ENCODE results near the gene INPPL1. TPM values are rescaled to one million over a fixed set of nuclear protein-coding genes. Genes with fewer than 3 reads are reported as not detected.

INPPL1 gene
- total and polyA plus RNA-seq, 2 donors (not counting 1 experiment from before 2014, with no cell fraction given) = 205 to 208 TPM

DNA sequence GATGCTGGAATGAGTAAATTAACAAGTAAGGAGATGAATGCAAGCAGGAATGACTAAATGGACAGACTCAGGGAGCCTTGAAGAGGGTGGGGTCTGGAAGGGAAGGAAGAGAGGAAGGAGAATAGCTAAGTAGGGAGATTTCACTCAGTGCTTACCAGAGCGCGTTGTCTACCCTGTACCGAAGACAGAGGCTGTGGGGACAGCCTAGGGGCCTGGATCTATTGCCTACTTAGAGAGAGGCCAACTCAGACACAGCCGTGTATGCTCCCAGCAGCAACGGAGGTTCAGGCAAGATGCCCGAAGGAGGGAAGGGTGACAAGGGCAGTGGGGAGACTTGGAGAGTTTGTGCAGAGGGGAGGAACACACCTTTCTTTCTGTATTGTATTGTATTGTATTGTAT lies 7.9 kb upstream of the INPPL1 start, which contains the start of gene FOLR2:
FOLR2 (plus strand) TSS at position 157 of the 400 bp plus-strand sequence. CDS start 1,791 bp downstream, outside the sequence.
- ATAC-seq (ENCODE audit: low read depth) (no peak), DNase-seq (no peak)
- ChIA-PET POLR2A (no interaction called here), CTCF (interaction anchor here (1.0 kb wide), 1 partner anchor 18 kb away, joined by 3 read pairs; no protein-coding TSS in a partner anchor)
- Histone ChIP-seq H3K79me2 (ENCODE audit: control insufficient read depth, insufficient read depth, low read length) (no peaks in the 10 kb centered on the region), H4K20me1 (ENCODE audit: control insufficient read depth, insufficient read depth, low read length, poor library complexity, severe bottlenecking) (no peaks in the 10 kb centered on the region), H3K4me2 (replicated peaks; ENCODE audit: low read depth, low read length, poor library complexity, severe bottlenecking) (peak within 1 kb of the TSS; percentile 12), H3K27me3 (replicated peaks in 1 of 4; ENCODE audit: control extremely low read depth in 1 of 4, control insufficient read depth in 3 of 4, insufficient read depth in 4 of 4, low read length in 3 of 4) (peaks cover 0 to 3% (median 0%) of the 10 kb centered on the region in 4 experiments), H3K9me3 (ENCODE audit: control extremely low read depth in 1 of 3, control insufficient read depth in 2 of 3, insufficient read depth in 1 of 3, low read length in 2 of 3) (no peaks in the 10 kb centered on the region), H3K4me3 (ENCODE audit: control extremely low read depth in 1 of 5, extremely low read depth in 1 of 5, insufficient read depth in 1 of 5, low read depth in 2 of 5, low read length in 4 of 5) (no peak within 1 kb of the TSS), H3K4me1 (ENCODE audit: control insufficient read depth in 2 of 2, insufficient read depth in 2 of 2, low read length in 2 of 2) (peaks cover 20 to 35% of the 10 kb centered on the region in 2 donors), H3K9ac (ENCODE audit: low read length) (peak within 1 kb of the TSS; percentile 6), H2AFZ (ENCODE audit: insufficient read depth, low read depth, low read length, poor library complexity, severe bottlenecking) (no peak within 1 kb of the TSS), H3K36me3 (replicated peaks in 1 of 2; ENCODE audit: control extremely low read depth in 1 of 2, control insufficient read depth in 1 of 2, extremely low read depth in 1 of 2, insufficient read depth in 2 of 2, low read length in 1 of 2) (no peaks in the 10 kb centered on the region), H3K27ac (ENCODE audit: low read length in 2 of 2) (no peak within 1 kb of the TSS)
- WGBS (ENCODE audit: insufficient coverage) = 87% methylated on average over 6 of the region's 6 CpGs
- TF ChIP-seq, protein P1, sequence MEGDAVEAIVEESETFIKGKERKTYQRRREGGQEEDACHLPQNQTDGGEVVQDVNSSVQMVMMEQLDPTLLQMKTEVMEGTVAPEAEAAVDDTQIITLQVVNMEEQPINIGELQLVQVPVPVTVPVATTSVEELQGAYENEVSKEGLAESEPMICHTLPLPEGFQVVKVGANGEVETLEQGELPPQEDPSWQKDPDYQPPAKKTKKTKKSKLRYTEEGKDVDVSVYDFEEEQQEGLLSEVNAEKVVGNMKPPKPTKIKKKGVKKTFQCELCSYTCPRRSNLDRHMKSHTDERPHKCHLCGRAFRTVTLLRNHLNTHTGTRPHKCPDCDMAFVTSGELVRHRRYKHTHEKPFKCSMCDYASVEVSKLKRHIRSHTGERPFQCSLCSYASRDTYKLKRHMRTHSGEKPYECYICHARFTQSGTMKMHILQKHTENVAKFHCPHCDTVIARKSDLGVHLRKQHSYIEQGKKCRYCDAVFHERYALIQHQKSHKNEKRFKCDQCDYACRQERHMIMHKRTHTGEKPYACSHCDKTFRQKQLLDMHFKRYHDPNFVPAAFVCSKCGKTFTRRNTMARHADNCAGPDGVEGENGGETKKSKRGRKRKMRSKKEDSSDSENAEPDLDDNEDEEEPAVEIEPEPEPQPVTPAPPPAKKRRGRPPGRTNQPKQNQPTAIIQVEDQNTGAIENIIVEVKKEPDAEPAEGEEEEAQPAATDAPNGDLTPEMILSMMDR (IDR thresholded peaks at IDR 0.05) = no peak
- TF ChIP-seq EZH2 (IDR thresholded peaks at IDR 0.05; ENCODE audit: borderline replicate concordance, insufficient read depth, low read depth, low read length, poor library complexity, severe bottlenecking) = no peak
- peaks cover 4% of the 10 kb centered on the region for H3K27me3 Mint-ChIP-seq
- H3K27ac Mint-ChIP-seq = no peak within 1 kb of the TSS
- intact Hi-C loops (cut with micrococcal nuclease) = no loop called here
- peaks cover 34% of the 10 kb centered on the region for H3K4me1 Mint-ChIP-seq
- H3K9me3 Mint-ChIP-seq (ENCODE audit: insufficient read depth) = no peaks in the 10 kb centered on the region
- H3K4me3 Mint-ChIP-seq = no peak within 1 kb of the TSS

DNA sequence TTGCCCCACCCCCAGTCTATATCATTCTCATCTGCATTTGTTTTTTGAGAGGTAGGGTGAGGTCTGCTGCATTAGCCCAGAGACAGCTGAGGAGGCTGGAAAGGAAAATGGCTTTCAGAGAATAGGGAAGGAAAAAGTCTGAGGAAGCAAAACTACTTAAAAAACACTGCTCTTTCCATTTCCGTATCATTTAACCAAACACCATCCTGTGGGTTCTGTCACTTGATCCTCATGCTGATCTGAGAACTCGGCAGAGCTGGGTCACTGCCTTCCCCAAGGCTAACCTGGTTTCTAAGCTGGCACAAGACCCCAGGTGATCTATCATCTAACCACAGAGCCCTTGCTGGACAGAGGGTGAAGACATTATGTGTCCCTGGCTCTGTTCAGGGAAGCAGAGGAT lies 6.7 kb upstream of the INPPL1 start:
- no peak overlapping the region for H2AFZ ChIP-seq (ENCODE audit: insufficient read depth, low read depth, low read length, poor library complexity, severe bottlenecking)
- ChIA-PET POLR2A (no interaction called here), CTCF (no interaction called here)
- peaks cover 6% of the 10 kb centered on the region for H3K79me2 ChIP-seq (ENCODE audit: control insufficient read depth, insufficient read depth, low read length)
- Mint-ChIP-seq H3K4me1 (peaks cover 46% of the 10 kb centered on the region), H3K4me3 (no peak overlapping the region), H3K27ac (peak overlapping the region; percentile 72), H3K9me3 (ENCODE audit: insufficient read depth) (no peaks in the 10 kb centered on the region), H3K27me3 (peaks cover 4% of the 10 kb centered on the region)
- H3K27me3 ChIP-seq (replicated peaks in 1 of 4; ENCODE audit: control extremely low read depth in 1 of 4, control insufficient read depth in 3 of 4, insufficient read depth in 4 of 4, low read length in 3 of 4) = peaks cover 0 to 3% (median 0%) of the 10 kb centered on the region in 4 experiments
- no peak overlapping the region for H3K4me3 ChIP-seq (ENCODE audit: control extremely low read depth in 1 of 5, extremely low read depth in 1 of 5, insufficient read depth in 1 of 5, low read depth in 2 of 5, low read length in 4 of 5)
- ATAC-seq (ENCODE audit: low read depth) = no peak
- no peak for TF ChIP-seq EZH2 (IDR thresholded peaks at IDR 0.05; ENCODE audit: borderline replicate concordance, insufficient read depth, low read depth, low read length, poor library complexity, severe bottlenecking)
- TF ChIP-seq, protein P1 (IDR thresholded peaks at IDR 0.05) = no peak
- intact Hi-C loops (cut with micrococcal nuclease) = no loop called here
- no peaks in the 10 kb centered on the region for H3K9me3 ChIP-seq (ENCODE audit: control extremely low read depth in 1 of 3, control insufficient read depth in 2 of 3, insufficient read depth in 1 of 3, low read length in 2 of 3)
- peak overlapping the region; percentile 6 for H3K9ac ChIP-seq (ENCODE audit: low read length)
- H3K27ac ChIP-seq (ENCODE audit: low read length in 2 of 2) = no peak overlapping the region
- whole genome bisulfite sequencing (ENCODE audit: insufficient coverage) = 0% methylated on average over 1 of the region's 2 CpGs
- DNase-seq = no peak
- H3K4me1 ChIP-seq (ENCODE audit: control insufficient read depth in 2 of 2, insufficient read depth in 2 of 2, low read length in 2 of 2) = peaks cover 32 to 47% of the 10 kb centered on the region in 2 donors
- no peaks in the 10 kb centered on the region for H3K36me3 ChIP-seq (replicated peaks in 1 of 2; ENCODE audit: control extremely low read depth in 1 of 2, control insufficient read depth in 1 of 2, extremely low read depth in 1 of 2, insufficient read depth in 2 of 2, low read length in 1 of 2)
- H3K4me2 ChIP-seq (replicated peaks; ENCODE audit: low read depth, low read length, poor library complexity, severe bottlenecking) = peak overlapping the region; percentile 12
- no peaks in the 10 kb centered on the region for H4K20me1 ChIP-seq (ENCODE audit: control insufficient read depth, insufficient read depth, low read length, poor library complexity, severe bottlenecking)
